HepG2 (cell line): Measurements from ENCODE around the gene GRB7. TPM values are rescaled to one million over a fixed set of nuclear protein-coding genes. Genes with fewer than 3 reads are reported as not detected.
A peak's percentile ranks its signal among the peaks of the same experiment; 100 is the strongest.

Experiments
- ATAC-seq: fragments of 200-7000 bp; cut with Tn5 transposase; 3 replicates; pipeline ENCODE4 v1.9.1; 2020; ENCODE audit warnings: mild to moderate bottlenecking, moderate library complexity
- BruUV-seq: library from RNA; stranded (reverse); fragments of 400-500 nt; replicated peaks from 2 replicates; lab custom pipeline; 2021; lab: Mats Ljungman, UMichigan
- CTCF ChIA-PET: fragments of 300-600 bp; formaldehyde crosslinking; extraction: SDS; loops from one replicate; lab custom pipeline; 2021; ENCODE audit warnings: low total read pairs, inconsistent platforms, low intra/inter-chr PET ratio; lab: Yijun Ruan, JAX
- POLR2A ChIA-PET: fragments of 350-600 bp; sonication (Branson Sonifier 250); formaldehyde crosslinking; loops from one replicate; lab custom pipeline; 2020; ENCODE audit warnings: antibody characterized with exemption, inconsistent platforms; lab: Yijun Ruan, JAX
- DNase-seq: peaks from one replicate; pipeline ENCODE4 v3.0.0-alpha.2; 2015; ENCODE audit warnings: low spot score
- FAIRE-seq: peaks from 3 replicates; lab custom pipeline; 2011; peaks lifted over from hg19 to GRCh38; lab: Jason Lieb, UNC
- H2AFZ ChIP-seq: one replicate; pipeline ENCODE4 v1.6.1; 2011; ENCODE audit warnings: low read length, inconsistent platforms
- H3K27ac ChIP-seq: fragments of 300-600 bp; 3 replicates; pipeline ENCODE4 v1.8.0; 2011; ENCODE audit warnings: mixed run types, mild to moderate bottlenecking, mixed read lengths, low read length, inconsistent platforms; ENCODE audit not compliant: insufficient read depth; ENCODE audit errors: extremely low read length
- H3K27me3 ChIP-seq, 2 experiments: fragments of 200-600 bp in 1 of 2; 2 replicates in 1 of 2; 3 replicates in 1 of 2; pipeline versions ENCODE4 v1.6.0 to v1.8.0; 2011; ENCODE audit warnings: low read length in 2 of 2, mild to moderate bottlenecking in 2 of 2, moderate library complexity in 2 of 2, inconsistent platforms in 1 of 2; ENCODE audit not compliant: insufficient read depth in 2 of 2, control insufficient read depth in 1 of 2
- H3K36me3 ChIP-seq, 2 experiments: fragments of 200-600 bp in 1 of 2; replicated peaks in 1 of 2; 2 replicates in 1 of 2; 3 replicates in 1 of 2; pipeline versions ENCODE4 v1.5.1 to v1.8.0; 2011; ENCODE audit warnings: low read length in 2 of 2, inconsistent platforms in 1 of 2; ENCODE audit not compliant: insufficient read depth in 2 of 2, control insufficient read depth in 1 of 2
- H3K4me1 ChIP-seq: 2 replicates; pipeline ENCODE4 v1.5.1; 2012; ENCODE audit warnings: low read length, inconsistent platforms; ENCODE audit not compliant: insufficient read depth
- H3K4me2 ChIP-seq: 2 replicates; pipeline ENCODE4 v1.6.0; 2011; ENCODE audit warnings: low read depth, low read length, inconsistent platforms
- H3K4me3 ChIP-seq, 3 experiments: fragments of 200-600 bp in 1 of 3; sonication (generic), shearing (Covaris generic) in 1 of 3; replicated peaks in 1 of 3; 2 replicates each; pipeline ENCODE4 v1.5.1; 2011 to 2016; ENCODE audit warnings: low read length in 3 of 3, inconsistent platforms in 2 of 3, low read depth in 2 of 3, mild to moderate bottlenecking in 2 of 3, control low read depth in 1 of 3, mixed read lengths in 1 of 3; ENCODE audit not compliant: insufficient read depth in 1 of 3
- H3K79me2 ChIP-seq: one replicate; pipeline ENCODE4 v1.6.1; 2011; ENCODE audit warnings: low read length, inconsistent platforms; ENCODE audit not compliant: insufficient read depth
- H3K9ac ChIP-seq: 2 replicates; pipeline ENCODE4 v1.6.0; 2011; ENCODE audit warnings: mild to moderate bottlenecking, low read depth, low read length, inconsistent platforms; ENCODE audit not compliant: insufficient read depth
- H3K9me3 ChIP-seq: 2 replicates; pipeline ENCODE4 v1.5.1; 2012; ENCODE audit warnings: mild to moderate bottlenecking, low read length
- H4K20me1 ChIP-seq: 2 replicates; pipeline ENCODE4 v1.6.0; 2011; ENCODE audit warnings: inconsistent platforms, mild to moderate bottlenecking, low read length, moderate library complexity; ENCODE audit not compliant: insufficient read depth
- ELF4 ChIP-seq: sonication (generic); formaldehyde crosslinking; IDR thresholded peaks from 2 replicates; pipeline ENCODE4 v1.5.0; 2020; ENCODE audit warnings: missing genetic modification reagents, mild to moderate bottlenecking, moderate library complexity, borderline replicate concordance
- HNRNPH1 ChIP-seq: fragments of 200-400 bp; formaldehyde crosslinking; optimal IDR thresholded peaks from 2 replicates; pipeline ENCODE3; 2017; ENCODE audit warnings: mild to moderate bottlenecking, low read depth, low read length
- HOXA5 ChIP-seq: sonication (generic); formaldehyde crosslinking; IDR thresholded peaks from 2 replicates; pipeline ENCODE4 v1.4.0; 2020; ENCODE audit warnings: missing genetic modification reagents
- KLF15 ChIP-seq: sonication (generic); formaldehyde crosslinking; IDR thresholded peaks from 2 replicates; pipeline ENCODE4 v1.8.1; 2023; ENCODE audit warnings: borderline replicate concordance, mild to moderate bottlenecking, inconsistent platforms, missing genetic modification reagents, mixed read lengths
- MXD4 ChIP-seq: IDR thresholded peaks from 2 replicates; pipeline ENCODE4 v1.6.1; 2016; ENCODE audit warnings: mild to moderate bottlenecking, missing biosample characterization, missing genetic modification reagents
- MZF1 ChIP-seq: sonication (generic); formaldehyde crosslinking; IDR thresholded peaks from 2 replicates; pipeline ENCODE4 v1.8.1; 2023; ENCODE audit warnings: mild to moderate bottlenecking, missing genetic modification reagents, borderline replicate concordance
- NFKBIZ ChIP-seq: IDR thresholded peaks from 2 replicates; pipeline ENCODE4 v1.6.1; 2018; ENCODE audit warnings: missing genetic modification reagents, missing compliant biosample characterization
- NR3C1 ChIP-seq: sonication (generic); formaldehyde crosslinking; IDR thresholded peaks from 2 replicates; pipeline ENCODE4 v1.4.0; 2020; ENCODE audit warnings: missing genetic modification reagents
- POLR2G ChIP-seq: fragments of 200-400 bp; formaldehyde crosslinking; IDR thresholded peaks from 2 replicates; pipeline ENCODE4 v1.6.1; 2018; ENCODE audit warnings: mild to moderate bottlenecking, low read depth, low read length, moderate library complexity
- SP1 ChIP-seq, 2 experiments: fragments of 450-650 bp in 1 of 2; sonication (generic) in 1 of 2; formaldehyde crosslinking in 1 of 2; IDR thresholded peaks; 2 replicates each; pipeline versions ENCODE4 v1.4.0 to v1.6.1; 2016 to 2020; ENCODE audit warnings: missing genetic modification reagents in 1 of 2
- ZNF124 ChIP-seq: sonication (generic); formaldehyde crosslinking; IDR thresholded peaks from 2 replicates; pipeline ENCODE4 v1.4.0; 2020; ENCODE audit warnings: missing genetic modification reagents
- ZNF503 ChIP-seq: sonication (generic); formaldehyde crosslinking; IDR thresholded peaks from 2 replicates; pipeline ENCODE4 v1.4.0; 2020; ENCODE audit warnings: missing genetic modification reagents
- ZNF572 ChIP-seq: sonication (generic); formaldehyde crosslinking; IDR thresholded peaks from 2 replicates; pipeline ENCODE4 v1.5.1; 2020; ENCODE audit warnings: mild to moderate bottlenecking, missing genetic modification reagents
- ZNF639 ChIP-seq: conservative IDR thresholded peaks from 2 replicates; pipeline ENCODE4 v1.6.1; 2018; ENCODE audit warnings: missing genetic modification reagents
- ZNF660 ChIP-seq: sonication (generic); formaldehyde crosslinking; IDR thresholded peaks from 2 replicates; pipeline ENCODE4 v1.5.1; 2020; ENCODE audit warnings: mild to moderate bottlenecking, low read depth, missing genetic modification reagents, borderline replicate concordance
- ZSCAN9 ChIP-seq: IDR thresholded peaks from 2 replicates; pipeline ENCODE4 v1.6.1; 2016; ENCODE audit warnings: borderline replicate concordance
- WGBS: methylation state at CpG from one replicate; pipeline ENCODE4 v1.1.6; 2017; ENCODE audit warnings: low lambda C conversion rate; 5-methylcytosine and 5-hydroxymethylcytosine counted together
- in situ Hi-C: cut with HindIII; loops from 2 replicates; pipeline ENCODE4 v1.10.0; 2017; ENCODE audit warnings: low pct_unique_long_range_greater_than_20kb; ENCODE audit not compliant: extremely low pct_ligation_motif_present
- intact Hi-C: fragments of 100-400 bp; cut with micrococcal nuclease; formaldehyde crosslinking; loops from one replicate; pipeline ENCODE4 v1.10.0; 2022; ENCODE audit not compliant: unreplicated experiment
- polyA plus RNA-seq, 8 experiments: library from polyadenylated mRNA; depleted of rRNA in 3 of 8; stranded (reverse) in 7 of 8; unstranded in 1 of 8; fragments of >200 nt; fragmentation: Illumina TruSeq in 4 of 8; extraction: Trizol in 4 of 8; gene quantifications; 2 replicates each; pipeline versions ENCODE4 v1.2.1 to v1.2.3, GENCODE V29; 2011 to 2016; ENCODE audit warnings: low read depth in 4 of 8, missing spikeins in 1 of 8, mixed read lengths in 1 of 8; ENCODE audit not compliant: insufficient read depth in 1 of 8
- total RNA-seq, 5 experiments: library from RNA; depleted of rRNA; stranded (reverse); fragments of >200 nt; fragmentation: Illumina TruSeq; extraction: Trizol; gene quantifications; 2 replicates each; pipeline ENCODE4 v1.2.3, GENCODE V29; 2016; ENCODE audit warnings: low read depth in 1 of 5

Gene GRB7
- total and polyA plus RNA-seq, 2 of the 13 experiments (the other 11 are each of a cell fraction or from before 2014, with no cell fraction given): 60.2 to 77.7 TPM

GRCh38 chr17:39694593-39694992, 43.1 kb upstream of the GRB7 start (continued):
- TF ChIP-seq ZNF503 (CRISPR knock-in tag): no peak
- TF ChIP-seq NFKBIZ: 0 out of 2 replicates have a peak, but pooled peaks have one; percentile 5
- no peak for TF ChIP-seq ELF4 (CRISPR knock-in tag)
- TF ChIP-seq ZNF572 (CRISPR knock-in tag): peak; percentile 62; the same call in 1 of the 2 replicates
- TF ChIP-seq NR3C1: no peak

GRCh38 chr17:39695089-39695474, 42.7 kb upstream of the GRB7 start:
- BruUV-seq: TSS peak; percentile 84
- H3K79me2 ChIP-seq: peaks cover 11% of the 10 kb centered on the region
- H3K4me2 ChIP-seq: peak overlapping the region; percentile 100
- no peaks in the 10 kb centered on the region for H3K36me3 ChIP-seq
- 8% methylated on average over 2 of the region's 2 CpGs for WGBS
- H3K27ac ChIP-seq: peak overlapping the region; percentile 99
- H3K27me3 ChIP-seq: no peaks in the 10 kb centered on the region
- H3K9me3 ChIP-seq: no peaks in the 10 kb centered on the region
- in situ Hi-C loops (no loop called here), intact Hi-C loops (loop anchor here (1.0 to 2.0 kb wide), 3 partner anchors 8 to 36 kb away; partner anchors contain the start of gene MIEN1)
- H3K4me3 ChIP-seq: peak overlapping the region; percentile 13 to 77 (median 27)
- H4K20me1 ChIP-seq: no peaks in the 10 kb centered on the region
- ATAC-seq (peak; percentile 58), DNase-seq (no peak), FAIRE-seq (no peak)
- POLR2A ChIA-PET: interaction anchor here (0.7 to 4.4 kb wide), 30 partner anchors 8 to 994 kb away, joined by 3 to 96 read pairs (median 7); partner anchors contain the start of genes FBXL20, GRB7, LRRC3C and MED1
- H3K4me1 ChIP-seq: peaks cover 62% of the 10 kb centered on the region
- peak overlapping the region; percentile 96 for H3K9ac ChIP-seq
- H2AFZ ChIP-seq: no peak overlapping the region
- CTCF ChIA-PET: no interaction called here
- TF ChIP-seq MZF1 (CRISPR knock-in tag) (peak; percentile 30; the same call in 1 of the 2 replicates), ZNF660 (no peak), HNRNPH1 (peak; percentile 35), HOXA5 (CRISPR knock-in tag) (peak; percentile 9; the same call in 1 of the 2 replicates), ZNF124 (CRISPR knock-in tag) (peak; percentile 10; the same call in 1 of the 2 replicates), POLR2G (peak; percentile 1; the same call in 1 of the 2 replicates), SP1 (IDR thresholded peaks at IDR 0.05) (no peak), SP1 (CRISPR knock-in tag; IDR thresholded peaks at IDR 0.05) (peak; percentile 29; the same call in 1 of the 2 replicates), KLF15 (CRISPR knock-in tag) (0 out of 2 replicates have a peak, but pooled peaks have one; percentile 24), MXD4 (CRISPR knock-in tag) (peak; percentile 39; the same call in 1 of the 2 replicates), ZSCAN9 (CRISPR knock-in tag) (0 out of 2 replicates have a peak, but pooled peaks have one; percentile 28), ZNF639 (CRISPR knock-in tag) (0 out of 2 replicates have a peak, but pooled peaks have one; percentile 50)
